Skeletal muscle satellite cell (primary cell): ENCODE measurements around the gene TNFRSF9.

Experiments
- H3K27me3 ChIP-seq: 2 replicates; pipeline ENCODE4 v1.7.0; 2013; ENCODE audit warnings: low read length; ENCODE audit not compliant: control insufficient read depth, insufficient read depth
- H3K36me3 ChIP-seq: 2 replicates; pipeline ENCODE4 v1.7.0; 2013; ENCODE audit warnings: mild to moderate bottlenecking, control low read depth, low read length; ENCODE audit not compliant: insufficient read depth
- H3K4me1 ChIP-seq: 2 replicates; pipeline ENCODE4 v1.7.0; 2013; ENCODE audit warnings: low read length; ENCODE audit not compliant: control insufficient read depth, insufficient read depth
- H3K4me2 ChIP-seq: 2 replicates; pipeline ENCODE4 v1.7.0; 2013; ENCODE audit warnings: mild to moderate bottlenecking, low read length
- H3K4me3 ChIP-seq: 2 replicates; pipeline ENCODE4 v1.7.0; 2013; ENCODE audit warnings: low read length
- H3K9ac ChIP-seq: 2 replicates; pipeline ENCODE4 v1.7.0; 2013; ENCODE audit warnings: mild to moderate bottlenecking, low read depth, low read length, moderate library complexity
- H3K9me3 ChIP-seq: replicated peaks from 2 replicates; pipeline ENCODE4 v1.7.0; 2013; ENCODE audit warnings: mild to moderate bottlenecking, control low read depth, low read length

The TNFRSF9 gene

GRCh38 chr1:7886405-7886745, 54.3 kb downstream of the TNFRSF9 start:
- Histone ChIP-seq H3K4me2 (peak overlapping the region; percentile 64), H3K4me3 (peak overlapping the region; percentile 43), H3K36me3 (no peaks in the 10 kb centered on the region), H3K27me3 (peaks cover 18% of the 10 kb centered on the region), H3K4me1 (no peaks in the 10 kb centered on the region), H3K9ac (no peak overlapping the region), H3K9me3 (no peaks in the 10 kb centered on the region)

- Histone ChIP-seq H3K4me3 (no peak overlapping the region), H3K9me3 (no peaks in the 10 kb centered on the region), H3K4me1 (no peaks in the 10 kb centered on the region), H3K9ac (no peak overlapping the region), H3K36me3 (no peaks in the 10 kb centered on the region), H3K4me2 (peak overlapping the region; percentile 64), H3K27me3 (peaks cover 19% of the 10 kb centered on the region)
Observed at GRCh38 chr1:7885513-7886404, 54.9 kb downstream of the TNFRSF9 start.

GRCh38 chr1:7884757-7885156, 55.9 kb downstream of the TNFRSF9 start:
- no peaks in the 10 kb centered on the region for H3K4me1 ChIP-seq
- H3K36me3 ChIP-seq = no peaks in the 10 kb centered on the region
- no peak overlapping the region for H3K4me2 ChIP-seq
- H3K9me3 ChIP-seq = no peaks in the 10 kb centered on the region
- peaks cover 23% of the 10 kb centered on the region for H3K27me3 ChIP-seq
- no peak overlapping the region for H3K9ac ChIP-seq
- H3K4me3 ChIP-seq = no peak overlapping the region

- no peak overlapping the region for H3K9ac ChIP-seq
- no peaks in the 10 kb centered on the region for H3K36me3 ChIP-seq
- no peaks in the 10 kb centered on the region for H3K4me1 ChIP-seq
- H3K9me3 ChIP-seq = no peaks in the 10 kb centered on the region
- peaks cover 18% of the 10 kb centered on the region for H3K27me3 ChIP-seq
- no peak overlapping the region for H3K4me3 ChIP-seq
- H3K4me2 ChIP-seq = no peak overlapping the region
Observed at GRCh38 chr1:7879228-7879627, 61.4 kb downstream of the TNFRSF9 start.

GRCh38 chr1:7878027-7878426, 62.6 kb downstream of the TNFRSF9 start:
- Histone ChIP-seq H3K4me2 (no peak overlapping the region), H3K36me3 (no peaks in the 10 kb centered on the region), H3K9me3 (no peaks in the 10 kb centered on the region), H3K9ac (no peak overlapping the region), H3K4me1 (no peaks in the 10 kb centered on the region), H3K27me3 (peaks cover 26% of the 10 kb centered on the region), H3K4me3 (no peak overlapping the region)

- no peak overlapping the region for H3K9ac ChIP-seq
- H3K4me3 ChIP-seq = no peak overlapping the region
- H3K4me1 ChIP-seq = no peaks in the 10 kb centered on the region
- no peaks in the 10 kb centered on the region for H3K9me3 ChIP-seq
- no peaks in the 10 kb centered on the region for H3K36me3 ChIP-seq
- H3K27me3 ChIP-seq = peaks cover 11% of the 10 kb centered on the region
- H3K4me2 ChIP-seq = no peak overlapping the region
Observed at GRCh38 chr1:7873801-7874795, 66.5 kb downstream of the TNFRSF9 start.

GRCh38 chr1:7871136-7871535, 69.5 kb downstream of the TNFRSF9 start:
- Histone ChIP-seq H3K9me3 (no peaks in the 10 kb centered on the region), H3K9ac (no peak overlapping the region), H3K4me3 (no peak overlapping the region), H3K4me1 (no peaks in the 10 kb centered on the region), H3K36me3 (no peaks in the 10 kb centered on the region), H3K4me2 (no peak overlapping the region), H3K27me3 (peaks cover 20% of the 10 kb centered on the region)

- H3K4me1 ChIP-seq = no peaks in the 10 kb centered on the region
- no peak overlapping the region for H3K9ac ChIP-seq
- peaks cover 21% of the 10 kb centered on the region for H3K27me3 ChIP-seq
- H3K4me2 ChIP-seq = no peak overlapping the region
- no peaks in the 10 kb centered on the region for H3K9me3 ChIP-seq
- H3K4me3 ChIP-seq = no peak overlapping the region
- no peaks in the 10 kb centered on the region for H3K36me3 ChIP-seq
Observed at GRCh38 chr1:7869136-7869920, 71.3 kb downstream of the TNFRSF9 start.

- Histone ChIP-seq H3K9ac (no peak overlapping the region), H3K36me3 (no peaks in the 10 kb centered on the region), H3K4me2 (no peak overlapping the region), H3K9me3 (no peaks in the 10 kb centered on the region), H3K4me1 (no peaks in the 10 kb centered on the region), H3K4me3 (no peak overlapping the region), H3K27me3 (peaks cover 14% of the 10 kb centered on the region)
Observed at GRCh38 chr1:7868070-7868780, 72.4 kb downstream of the TNFRSF9 start.

- Histone ChIP-seq H3K9ac (no peak overlapping the region), H3K4me1 (no peaks in the 10 kb centered on the region), H3K27me3 (peaks cover 12% of the 10 kb centered on the region), H3K9me3 (no peaks in the 10 kb centered on the region), H3K4me2 (no peak overlapping the region), H3K36me3 (no peaks in the 10 kb centered on the region), H3K4me3 (no peak overlapping the region)
Observed at GRCh38 chr1:7865978-7866377, 74.7 kb downstream of the TNFRSF9 start.
